CD4-positive, alpha-beta T cell (primary cell): ENCODE data around the gene PCBP2. TPM values are rescaled to one million over a fixed set of nuclear protein-coding genes. Genes with fewer than 3 reads are reported as not detected.

Experiments
- ATAC-seq: fragments of 200-7000 bp; cut with Tn5 transposase; one replicate; pipeline ENCODE4 v1.10.0; 2022; ENCODE audit warnings: mild to moderate bottlenecking; ENCODE audit not compliant: poor library complexity
- CTCF ChIA-PET: fragments of 350-600 bp; sonication (Branson Sonifier 250); formaldehyde crosslinking; loops from one replicate; lab custom pipeline; 2021; ENCODE audit warnings: antibody characterized with exemption, inconsistent platforms; lab: Charles Lee
- POLR2A ChIA-PET: fragments of 350-600 bp; sonication (Branson Sonifier 250); formaldehyde crosslinking; loops from one replicate; lab custom pipeline; 2021; ENCODE audit warnings: antibody characterized with exemption, inconsistent platforms; lab: Charles Lee
- DNase-seq, 14 experiments: peaks; one replicate each; pipeline ENCODE4 v3.0.0-alpha.2; 2013 to 2020; ENCODE audit warnings: mixed read lengths in 2 of 14
- H3K27ac ChIP-seq, 2 donors: one replicate each; pipeline versions ENCODE4 v1.5.1 to v1.7.0; 2013; ENCODE audit warnings: low read length in 2 of 2, low read depth in 1 of 2, mild to moderate bottlenecking in 1 of 2
- H3K27me3 ChIP-seq, 2 experiments: 1 replicate in 1 of 2; 2 replicates in 1 of 2; pipeline versions ENCODE4 v1.6.1 to v1.7.0; 2013; ENCODE audit warnings: low read length in 2 of 2, control low read depth in 1 of 2, mild to moderate bottlenecking in 1 of 2, moderate library complexity in 1 of 2; ENCODE audit not compliant: insufficient read depth in 2 of 2, control insufficient read depth in 1 of 2
- H3K36me3 ChIP-seq: one replicate; pipeline ENCODE4 v1.6.1; 2013; ENCODE audit warnings: low read length, control low read depth; ENCODE audit not compliant: insufficient read depth
- H3K4me1 ChIP-seq: one replicate; pipeline ENCODE4 v1.6.1; 2013; ENCODE audit warnings: low read length, control low read depth; ENCODE audit not compliant: insufficient read depth
- H3K4me3 ChIP-seq: one replicate; pipeline ENCODE4 v1.5.1; 2013; ENCODE audit warnings: mild to moderate bottlenecking, low read length, moderate library complexity
- H3K9me3 ChIP-seq, 2 experiments: 1 replicate in 1 of 2; 2 replicates in 1 of 2; pipeline versions ENCODE4 v1.6.1 to v1.7.0; 2013; ENCODE audit warnings: low read length in 2 of 2, mild to moderate bottlenecking in 2 of 2, control low read depth in 1 of 2, moderate library complexity in 1 of 2; ENCODE audit not compliant: control insufficient read depth in 1 of 2, insufficient read depth in 1 of 2
- H3K27ac Mint-ChIP-seq: one replicate; pipeline ENCODE4 v1.8.0; 2020; ENCODE audit warnings: mixed read lengths
- H3K27me3 Mint-ChIP-seq: one replicate; pipeline ENCODE4 v1.8.0; 2021; ENCODE audit warnings: mixed read lengths
- H3K36me3 Mint-ChIP-seq: one replicate; pipeline ENCODE4 v1.8.0; 2021; ENCODE audit warnings: low read depth, mixed read lengths
- H3K4me1 Mint-ChIP-seq: one replicate; pipeline ENCODE4 v1.8.0; 2021; ENCODE audit warnings: low read depth, mixed read lengths
- H3K4me3 Mint-ChIP-seq: one replicate; pipeline ENCODE4 v1.8.0; 2020; ENCODE audit warnings: mild to moderate bottlenecking, mixed read lengths
- H3K9me3 Mint-ChIP-seq: one replicate; pipeline ENCODE4 v1.8.0; 2020; ENCODE audit warnings: mixed read lengths
- intact Hi-C, 2 experiments: fragments of 100-400 bp; cut with DNase I in 1 of 2; cut with micrococcal nuclease in 1 of 2; formaldehyde crosslinking; loops; one replicate each; pipeline versions ENCODE4 v1.15.1 to v1.9.0; 2023 to 2025; cut with DNase I, micrococcal nuclease
- total RNA-seq, 174 experiments: library from RNA in 2 of 174; stranded (reverse) in 2 of 174; gene quantifications; one replicate each; pipeline ENCODE4 v1.2.3 and lab custom pipeline; 2021 to 2026
- TF ChIP-seq, protein P1 (sequence below): fragments of 200-600 bp; IDR thresholded peaks from one replicate; pipeline ENCODE4 v1.8.0; 2022; ENCODE audit warnings: antibody characterized with exemption, mild to moderate bottlenecking

Gene PCBP2
- total RNA-seq, 2 experiments from 2014 or later: 1,331 to 1,359 TPM

DNA sequence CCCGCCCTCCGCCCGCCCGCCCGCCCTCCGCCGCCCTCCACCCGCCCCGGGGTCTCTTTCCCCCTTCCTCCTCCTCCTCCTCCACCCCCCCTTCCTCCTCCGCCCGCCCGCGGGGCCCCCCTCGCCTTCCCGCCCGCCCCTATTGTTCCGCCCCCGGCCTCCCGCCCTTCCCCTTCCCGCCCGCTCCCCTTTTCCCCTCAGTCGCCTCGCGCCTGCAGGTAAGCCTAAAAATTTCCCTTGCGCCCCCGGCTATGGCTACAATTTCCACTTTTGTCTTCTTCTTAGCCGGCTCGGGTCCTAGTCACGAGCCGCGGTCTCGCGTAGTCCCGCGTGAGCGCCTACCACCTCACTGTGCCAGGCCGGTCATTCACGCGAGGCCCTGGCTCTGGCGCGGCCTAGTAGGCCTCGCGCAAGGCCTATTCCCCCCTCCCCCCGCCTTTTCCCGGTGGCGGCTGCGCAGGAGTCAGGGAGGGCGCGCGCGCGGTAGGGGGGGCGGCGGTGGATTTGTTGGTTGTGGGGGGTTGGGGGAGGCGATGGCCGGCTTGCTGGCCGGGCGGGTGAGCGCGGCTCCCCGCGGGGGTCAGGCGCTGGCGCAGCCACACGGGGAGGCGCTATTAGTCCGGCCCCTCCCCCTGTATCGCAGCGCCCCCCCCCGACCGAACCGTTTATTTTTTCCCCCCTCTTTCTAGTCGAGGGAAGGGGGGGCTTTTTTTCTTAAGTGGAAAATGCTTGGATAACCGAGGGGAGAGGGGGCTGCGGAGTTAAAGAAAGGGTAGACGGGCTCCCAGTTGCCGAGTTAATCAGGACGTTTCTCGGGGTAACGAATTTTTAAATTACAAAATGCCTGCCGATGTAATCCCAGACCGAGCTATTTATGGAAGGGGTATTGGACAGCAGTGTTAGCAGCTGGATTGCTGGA lies 516 bp downstream of the PCBP2 start:
- ATAC-seq (peak; percentile 26), DNase-seq (peak; percentile 64 to 90 (median 76))
- H3K27ac ChIP-seq: peak overlapping the region; percentile 93
- CTCF ChIA-PET: interaction anchor here (0.6 to 3.0 kb wide), 7 partner anchors 10 to 48 kb away, joined by 3 to 14 read pairs (median 5); partner anchors contain the start of genes MAP3K12, PRR13 and TARBP2
- H3K27me3 ChIP-seq: no peaks in the 10 kb centered on the region
- H3K27ac Mint-ChIP-seq: peak overlapping the region; percentile 89
- H3K4me3 ChIP-seq: peak overlapping the region; percentile 86
- H3K4me1 Mint-ChIP-seq: peaks cover 49% of the 10 kb centered on the region
- no peaks in the 10 kb centered on the region for H3K9me3 ChIP-seq
- H3K27me3 Mint-ChIP-seq: no peaks in the 10 kb centered on the region
- peaks cover 70% of the 10 kb centered on the region for H3K36me3 Mint-ChIP-seq
- H3K4me3 Mint-ChIP-seq: peak overlapping the region; percentile 98
- intact Hi-C loops: loop anchor here (1.0 to 10.0 kb wide), 4 partner anchors 48 to 448 kb away; partner anchors contain the start of genes TARBP2 (in 2 of the 2) and EIF4B (in 1 of the 2)
- POLR2A ChIA-PET: interaction anchor here (1.0 to 1.6 kb wide), 4 partner anchors 11 to 73 kb away, joined by 4 to 10 read pairs (median 6); partner anchors contain the start of genes PRR13, SP1 and TARBP2
- H3K4me1 ChIP-seq: peaks cover 16% of the 10 kb centered on the region
- no peaks in the 10 kb centered on the region for H3K9me3 Mint-ChIP-seq
- TF ChIP-seq, protein P1, sequence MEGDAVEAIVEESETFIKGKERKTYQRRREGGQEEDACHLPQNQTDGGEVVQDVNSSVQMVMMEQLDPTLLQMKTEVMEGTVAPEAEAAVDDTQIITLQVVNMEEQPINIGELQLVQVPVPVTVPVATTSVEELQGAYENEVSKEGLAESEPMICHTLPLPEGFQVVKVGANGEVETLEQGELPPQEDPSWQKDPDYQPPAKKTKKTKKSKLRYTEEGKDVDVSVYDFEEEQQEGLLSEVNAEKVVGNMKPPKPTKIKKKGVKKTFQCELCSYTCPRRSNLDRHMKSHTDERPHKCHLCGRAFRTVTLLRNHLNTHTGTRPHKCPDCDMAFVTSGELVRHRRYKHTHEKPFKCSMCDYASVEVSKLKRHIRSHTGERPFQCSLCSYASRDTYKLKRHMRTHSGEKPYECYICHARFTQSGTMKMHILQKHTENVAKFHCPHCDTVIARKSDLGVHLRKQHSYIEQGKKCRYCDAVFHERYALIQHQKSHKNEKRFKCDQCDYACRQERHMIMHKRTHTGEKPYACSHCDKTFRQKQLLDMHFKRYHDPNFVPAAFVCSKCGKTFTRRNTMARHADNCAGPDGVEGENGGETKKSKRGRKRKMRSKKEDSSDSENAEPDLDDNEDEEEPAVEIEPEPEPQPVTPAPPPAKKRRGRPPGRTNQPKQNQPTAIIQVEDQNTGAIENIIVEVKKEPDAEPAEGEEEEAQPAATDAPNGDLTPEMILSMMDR: peak; percentile 51
- peaks cover 54% of the 10 kb centered on the region for H3K36me3 ChIP-seq

DNA sequence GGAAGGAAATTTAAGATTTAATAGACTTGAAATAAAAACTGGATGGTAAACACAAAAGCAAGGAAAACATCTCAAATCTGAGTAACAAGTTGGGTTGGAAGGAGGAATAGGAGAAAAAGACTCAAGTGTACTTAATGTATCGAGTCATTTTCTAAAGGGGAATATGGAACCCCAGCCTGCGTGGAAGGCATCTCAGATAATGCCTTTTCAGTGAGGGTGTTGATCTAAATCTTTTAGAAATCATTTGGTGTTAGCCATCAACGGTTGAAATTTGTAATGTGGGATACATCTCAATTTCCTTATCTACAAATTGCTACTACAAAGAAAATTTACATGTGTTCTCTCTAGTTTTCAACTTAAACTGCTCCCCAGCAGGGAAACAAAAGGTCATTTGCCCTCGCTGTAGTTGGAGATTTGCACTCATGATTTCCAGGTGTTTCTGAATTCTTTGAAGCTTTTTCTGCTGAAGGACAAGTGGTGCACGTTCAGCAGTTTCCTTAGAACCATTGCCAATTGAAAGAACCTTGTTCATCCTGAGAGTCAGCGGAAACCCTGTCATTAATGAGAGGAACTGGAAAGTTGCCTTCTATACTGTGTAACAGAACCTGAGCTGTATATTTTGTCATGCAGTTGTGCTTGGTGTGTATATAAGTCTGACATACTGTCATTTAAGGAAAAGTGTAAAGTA lies 2.2 kb downstream of the PCBP2 start:
- H3K4me3 ChIP-seq: no peak overlapping the region
- Mint-ChIP-seq H3K27ac (peak overlapping the region; percentile 89), H3K4me3 (peak overlapping the region; percentile 98), H3K4me1 (peaks cover 46% of the 10 kb centered on the region), H3K9me3 (no peaks in the 10 kb centered on the region), H3K27me3 (no peaks in the 10 kb centered on the region), H3K36me3 (peaks cover 74% of the 10 kb centered on the region)
- no peak for ATAC-seq
- TF ChIP-seq, protein P1: no peak
- no peaks in the 10 kb centered on the region for H3K9me3 ChIP-seq
- peaks cover 56% of the 10 kb centered on the region for H3K36me3 ChIP-seq
- H3K27me3 ChIP-seq: no peaks in the 10 kb centered on the region
- intact Hi-C loops: loop anchor here (2.0 to 10.0 kb wide), 3 partner anchors 47 to 449 kb away; partner anchors contain the start of genes EIF4B (in 1 of the 2) and TARBP2 (in 1 of the 2)
- peaks cover 16% of the 10 kb centered on the region for H3K4me1 ChIP-seq
- CTCF ChIA-PET: interaction anchor here (1.6 to 3.0 kb wide), 2 partner anchors 33 to 46 kb away, joined by 5 to 14 read pairs; partner anchors contain the start of genes MAP3K12 and TARBP2
- no peak for DNase-seq
- POLR2A ChIA-PET: interaction anchor here (0.8 to 2.1 kb wide), 9 partner anchors 12 to 234 kb away, joined by 3 to 14 read pairs (median 4); partner anchors contain the start of genes PFDN5, PRR13, SP1 and TARBP2
- H3K27ac ChIP-seq: no peak overlapping the region

DNA sequence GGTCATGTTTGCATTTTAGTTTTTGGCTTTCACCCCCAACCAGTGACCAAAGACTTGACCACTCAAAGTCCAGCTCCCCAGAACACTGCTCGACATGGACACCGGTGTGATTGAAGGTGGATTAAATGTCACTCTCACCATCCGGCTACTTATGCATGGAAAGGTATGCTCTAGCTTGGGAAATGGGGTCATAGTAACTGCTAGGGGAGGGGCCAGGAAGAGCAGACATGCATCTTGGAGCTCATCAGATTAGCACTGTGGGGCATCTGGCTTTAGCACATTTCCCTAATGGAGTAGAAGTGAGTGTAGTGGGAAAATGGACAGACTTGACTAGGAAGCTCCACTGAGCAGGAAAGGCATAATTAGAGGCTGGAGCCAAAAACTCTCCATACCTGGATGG lies 2.8 kb downstream of the PCBP2 start:
- H3K4me3 ChIP-seq: no peak overlapping the region
- peak overlapping the region; percentile 73 for H3K4me3 Mint-ChIP-seq
- no peak for DNase-seq
- peak overlapping the region; percentile 89 for H3K27ac Mint-ChIP-seq
- H3K27me3 ChIP-seq: no peaks in the 10 kb centered on the region
- H3K27ac ChIP-seq: no peak overlapping the region
- ATAC-seq: no peak
- H3K9me3 Mint-ChIP-seq: no peaks in the 10 kb centered on the region
- CTCF ChIA-PET: interaction anchor here (1.4 kb wide), 1 partner anchor 21 kb away, joined by 3 read pairs; no protein-coding TSS in a partner anchor
- H3K4me1 Mint-ChIP-seq: peaks cover 49% of the 10 kb centered on the region
- peaks cover 16% of the 10 kb centered on the region for H3K4me1 ChIP-seq
- POLR2A ChIA-PET: interaction anchor here (0.8 to 2.1 kb wide), 9 partner anchors 13 to 235 kb away, joined by 3 to 14 read pairs (median 4); partner anchors contain the start of genes PFDN5, PRR13 and TARBP2
- H3K36me3 ChIP-seq: peaks cover 62% of the 10 kb centered on the region
- H3K27me3 Mint-ChIP-seq: no peaks in the 10 kb centered on the region
- TF ChIP-seq, protein P1: no peak
- H3K36me3 Mint-ChIP-seq: peaks cover 80% of the 10 kb centered on the region
- intact Hi-C loops: loop anchor here in 1 of 2 experiments (10.0 kb wide), 1 partner anchor 450 kb away; the partner anchor contains the start of gene EIF4B
- H3K9me3 ChIP-seq: no peaks in the 10 kb centered on the region
